Nephron progenitor cell (in vitro differentiated cells): ENCODE data around the gene ANO4.

Source experiments
- DNase-seq: peaks from one replicate; pipeline ENCODE4 v3.0.0; 2021
- H3K27ac Mint-ChIP-seq: 2 replicates; pipeline ENCODE4 v1.8.0; 2021; ENCODE audit warnings: mild to moderate bottlenecking, moderate library complexity, mixed read lengths
- H3K27me3 Mint-ChIP-seq: 2 replicates; pipeline ENCODE4 v1.8.0; 2021; ENCODE audit warnings: mild to moderate bottlenecking, low read depth, mixed read lengths; ENCODE audit not compliant: poor library complexity
- H3K36me3 Mint-ChIP-seq: 2 replicates; pipeline ENCODE4 v1.8.0; 2021; ENCODE audit warnings: low read depth, mixed read lengths
- H3K4me1 Mint-ChIP-seq: 2 replicates; pipeline ENCODE4 v1.8.0; 2021; ENCODE audit warnings: mixed read lengths
- H3K4me3 Mint-ChIP-seq: 2 replicates; pipeline ENCODE4 v1.8.0; 2021; ENCODE audit warnings: mild to moderate bottlenecking, moderate library complexity, mixed read lengths
- H3K9me3 Mint-ChIP-seq: 2 replicates; pipeline ENCODE4 v1.8.0; 2021; ENCODE audit warnings: mild to moderate bottlenecking, moderate library complexity, mixed read lengths
- CTCF ChIP-seq: fragments of 200-600 bp; sonication (generic); IDR thresholded peaks from 2 replicates; pipeline ENCODE4 v1.5.0; 2021; ENCODE audit warnings: antibody characterized with exemption

ANO4 gene

GRCh38 chr12:100823963-100824362 lies 29.4 kb downstream of the ANO4 start:
- H3K4me3 Mint-ChIP-seq: no peak overlapping the region
- no peaks in the 10 kb centered on the region for H3K9me3 Mint-ChIP-seq
- DNase-seq: no peak
- no peaks in the 10 kb centered on the region for H3K4me1 Mint-ChIP-seq
- TF ChIP-seq CTCF: no peak
- peaks cover 3% of the 10 kb centered on the region for H3K27me3 Mint-ChIP-seq
- no peaks in the 10 kb centered on the region for H3K36me3 Mint-ChIP-seq
- no peak overlapping the region for H3K27ac Mint-ChIP-seq

- Mint-ChIP-seq H3K4me3 (no peak overlapping the region), H3K36me3 (no peaks in the 10 kb centered on the region), H3K27me3 (peaks cover 3% of the 10 kb centered on the region), H3K4me1 (no peaks in the 10 kb centered on the region), H3K27ac (no peak overlapping the region), H3K9me3 (no peaks in the 10 kb centered on the region)
- DNase-seq: no peak
- TF ChIP-seq CTCF: no peak
Measured at GRCh38 chr12:100824476-100824875, 29.9 kb downstream of the ANO4 start.

GRCh38 chr12:100826323-100826722 lies 31.7 kb downstream of the ANO4 start:
- Mint-ChIP-seq H3K36me3 (no peaks in the 10 kb centered on the region), H3K4me1 (no peaks in the 10 kb centered on the region), H3K27me3 (peaks cover 3% of the 10 kb centered on the region), H3K4me3 (no peak overlapping the region), H3K9me3 (no peaks in the 10 kb centered on the region), H3K27ac (no peak overlapping the region)
- peak; percentile 83 for DNase-seq
- no peak for TF ChIP-seq CTCF

- no peak overlapping the region for H3K4me3 Mint-ChIP-seq
- no peak overlapping the region for H3K27ac Mint-ChIP-seq
- H3K4me1 Mint-ChIP-seq: no peaks in the 10 kb centered on the region
- peak; percentile 74 for TF ChIP-seq CTCF
- DNase-seq: peak; percentile 10
- H3K27me3 Mint-ChIP-seq: peaks cover 3% of the 10 kb centered on the region
- H3K9me3 Mint-ChIP-seq: no peaks in the 10 kb centered on the region
- no peaks in the 10 kb centered on the region for H3K36me3 Mint-ChIP-seq
Measured at GRCh38 chr12:100827901-100828520, 33.4 kb downstream of the ANO4 start.

GRCh38 chr12:100830003-100830795 lies 35.6 kb downstream of the ANO4 start:
- Mint-ChIP-seq H3K4me1 (no peaks in the 10 kb centered on the region), H3K27ac (no peak overlapping the region), H3K36me3 (no peaks in the 10 kb centered on the region), H3K27me3 (peaks cover 8% of the 10 kb centered on the region), H3K4me3 (no peak overlapping the region), H3K9me3 (no peaks in the 10 kb centered on the region)
- no peak for DNase-seq
- TF ChIP-seq CTCF: no peak

GRCh38 chr12:100833282-100833681 lies 38.7 kb downstream of the ANO4 start:
- Mint-ChIP-seq H3K36me3 (no peaks in the 10 kb centered on the region), H3K27me3 (peaks cover 6% of the 10 kb centered on the region), H3K4me1 (no peaks in the 10 kb centered on the region), H3K9me3 (no peaks in the 10 kb centered on the region), H3K27ac (no peak overlapping the region), H3K4me3 (no peak overlapping the region)
- no peak for DNase-seq
- TF ChIP-seq CTCF: no peak
